ENCODE data around the gene KIF5A. TPM values are rescaled to one million over a fixed set of nuclear protein-coding genes. Genes with fewer than 3 reads are reported as not detected.

The KIF5A gene
- total RNA-seq, 1 experiment from 2014 or later, result 3.0 TPM

DNA sequence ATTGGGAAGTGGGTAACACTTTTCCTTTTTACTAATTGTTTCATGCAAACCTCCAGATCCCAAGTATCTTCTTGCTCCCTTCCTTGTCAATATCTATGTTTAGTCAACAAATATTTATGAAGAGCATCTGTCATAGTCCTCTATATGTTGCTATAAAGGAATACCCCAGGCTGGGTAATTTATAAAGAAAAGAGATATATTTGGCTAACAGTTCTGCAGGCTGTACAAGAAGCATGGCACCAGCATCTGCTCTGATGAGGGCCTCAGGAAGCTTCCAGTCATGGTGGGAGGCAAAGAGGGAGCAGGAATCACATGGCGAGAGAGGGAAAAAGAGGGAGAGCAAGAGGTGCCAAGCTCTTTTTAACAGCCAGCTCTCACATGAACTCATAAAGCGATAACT is 4.6 kb downstream of the KIF5A start:
- H3K27ac ChIP-seq (ENCODE audit: low read length), result no peak overlapping the region
- no peaks in the 10 kb centered on the region for H3K27me3 ChIP-seq (ENCODE audit: control insufficient read depth, insufficient read depth, low read length)
- in situ Hi-C loops (cut with HindIII; ENCODE audit: low pct_unique_long_range_greater_than_20kb, low sequenced_read_pairs) (no loop called here), intact Hi-C loops (cut with micrococcal nuclease; ENCODE audit: unreplicated experiment) (no loop called here)
- ChIA-PET CTCF (no interaction called here), POLR2A (no interaction called here)
- TF ChIP-seq, protein P1, sequence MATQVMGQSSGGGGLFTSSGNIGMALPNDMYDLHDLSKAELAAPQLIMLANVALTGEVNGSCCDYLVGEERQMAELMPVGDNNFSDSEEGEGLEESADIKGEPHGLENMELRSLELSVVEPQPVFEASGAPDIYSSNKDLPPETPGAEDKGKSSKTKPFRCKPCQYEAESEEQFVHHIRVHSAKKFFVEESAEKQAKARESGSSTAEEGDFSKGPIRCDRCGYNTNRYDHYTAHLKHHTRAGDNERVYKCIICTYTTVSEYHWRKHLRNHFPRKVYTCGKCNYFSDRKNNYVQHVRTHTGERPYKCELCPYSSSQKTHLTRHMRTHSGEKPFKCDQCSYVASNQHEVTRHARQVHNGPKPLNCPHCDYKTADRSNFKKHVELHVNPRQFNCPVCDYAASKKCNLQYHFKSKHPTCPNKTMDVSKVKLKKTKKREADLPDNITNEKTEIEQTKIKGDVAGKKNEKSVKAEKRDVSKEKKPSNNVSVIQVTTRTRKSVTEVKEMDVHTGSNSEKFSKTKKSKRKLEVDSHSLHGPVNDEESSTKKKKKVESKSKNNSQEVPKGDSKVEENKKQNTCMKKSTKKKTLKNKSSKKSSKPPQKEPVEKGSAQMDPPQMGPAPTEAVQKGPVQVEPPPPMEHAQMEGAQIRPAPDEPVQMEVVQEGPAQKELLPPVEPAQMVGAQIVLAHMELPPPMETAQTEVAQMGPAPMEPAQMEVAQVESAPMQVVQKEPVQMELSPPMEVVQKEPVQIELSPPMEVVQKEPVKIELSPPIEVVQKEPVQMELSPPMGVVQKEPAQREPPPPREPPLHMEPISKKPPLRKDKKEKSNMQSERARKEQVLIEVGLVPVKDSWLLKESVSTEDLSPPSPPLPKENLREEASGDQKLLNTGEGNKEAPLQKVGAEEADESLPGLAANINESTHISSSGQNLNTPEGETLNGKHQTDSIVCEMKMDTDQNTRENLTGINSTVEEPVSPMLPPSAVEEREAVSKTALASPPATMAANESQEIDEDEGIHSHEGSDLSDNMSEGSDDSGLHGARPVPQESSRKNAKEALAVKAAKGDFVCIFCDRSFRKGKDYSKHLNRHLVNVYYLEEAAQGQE (IDR thresholded peaks at IDR 0.05; ENCODE audit: insufficient read depth in 1 of 2, low read depth in 2 of 2, low read length in 1 of 2), result no peak
- TF ChIP-seq SIN3A (IDR thresholded peaks at IDR 0.05; ENCODE audit: borderline replicate concordance, insufficient read depth, low read depth, low read length) (no peak), TCF7L2 (IDR thresholded peaks at IDR 0.05; ENCODE audit: low read depth, low read length) (no peak), POLR2AphosphoS5 (IDR thresholded peaks at IDR 0.05; ENCODE audit: low read depth, low read length) (no peak)
- TF ChIP-seq, protein P2, sequence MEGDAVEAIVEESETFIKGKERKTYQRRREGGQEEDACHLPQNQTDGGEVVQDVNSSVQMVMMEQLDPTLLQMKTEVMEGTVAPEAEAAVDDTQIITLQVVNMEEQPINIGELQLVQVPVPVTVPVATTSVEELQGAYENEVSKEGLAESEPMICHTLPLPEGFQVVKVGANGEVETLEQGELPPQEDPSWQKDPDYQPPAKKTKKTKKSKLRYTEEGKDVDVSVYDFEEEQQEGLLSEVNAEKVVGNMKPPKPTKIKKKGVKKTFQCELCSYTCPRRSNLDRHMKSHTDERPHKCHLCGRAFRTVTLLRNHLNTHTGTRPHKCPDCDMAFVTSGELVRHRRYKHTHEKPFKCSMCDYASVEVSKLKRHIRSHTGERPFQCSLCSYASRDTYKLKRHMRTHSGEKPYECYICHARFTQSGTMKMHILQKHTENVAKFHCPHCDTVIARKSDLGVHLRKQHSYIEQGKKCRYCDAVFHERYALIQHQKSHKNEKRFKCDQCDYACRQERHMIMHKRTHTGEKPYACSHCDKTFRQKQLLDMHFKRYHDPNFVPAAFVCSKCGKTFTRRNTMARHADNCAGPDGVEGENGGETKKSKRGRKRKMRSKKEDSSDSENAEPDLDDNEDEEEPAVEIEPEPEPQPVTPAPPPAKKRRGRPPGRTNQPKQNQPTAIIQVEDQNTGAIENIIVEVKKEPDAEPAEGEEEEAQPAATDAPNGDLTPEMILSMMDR (IDR thresholded peaks at IDR 0.05), result no peak
- no peaks in the 10 kb centered on the region for H3K36me3 ChIP-seq (ENCODE audit: control insufficient read depth, insufficient read depth, low read length)
- no TSS peak for BruUV-seq (replicated peaks)
- ATAC-seq (no peak), DNase-seq (ENCODE audit: low read depth, low spot score) (no peak)
- H3K4me3 ChIP-seq (ENCODE audit: low read depth in 2 of 2, low read length in 2 of 2), result no peak overlapping the region
- no peaks in the 10 kb centered on the region for H3K9me3 ChIP-seq (ENCODE audit: control insufficient read depth, insufficient read depth, low read depth, low read length)
- no peaks in the 10 kb centered on the region for H3K4me1 ChIP-seq (ENCODE audit: control insufficient read depth, insufficient read depth, low read length)

DNA sequence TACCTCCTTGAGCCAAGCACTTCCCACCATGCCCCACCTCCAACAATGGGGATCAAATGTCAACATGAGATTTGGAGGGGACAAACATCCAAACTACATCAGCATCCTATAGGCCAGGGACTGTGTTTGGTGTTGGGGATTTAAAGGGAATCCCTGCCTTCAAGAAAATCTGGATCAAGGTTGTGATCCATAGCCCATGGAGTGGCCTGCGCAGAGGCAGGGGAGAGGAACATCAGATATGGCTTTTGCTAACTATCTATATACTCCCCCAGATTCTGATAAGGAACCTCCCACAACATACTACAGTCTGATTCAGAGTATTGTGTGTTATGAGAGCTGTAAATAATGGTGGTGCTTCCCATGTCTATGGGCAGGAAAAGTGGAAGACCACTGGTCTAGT is 5.1 kb downstream of the KIF5A start:
- ChIA-PET CTCF (no interaction called here), POLR2A (no interaction called here)
- Histone ChIP-seq H3K4me1 (ENCODE audit: control insufficient read depth, insufficient read depth, low read length) (no peaks in the 10 kb centered on the region), H3K36me3 (ENCODE audit: control insufficient read depth, insufficient read depth, low read length) (no peaks in the 10 kb centered on the region), H3K27ac (ENCODE audit: low read length) (no peak overlapping the region), H3K27me3 (ENCODE audit: control insufficient read depth, insufficient read depth, low read length) (no peaks in the 10 kb centered on the region), H3K4me3 (ENCODE audit: low read depth in 2 of 2, low read length in 2 of 2) (no peak overlapping the region), H3K9me3 (ENCODE audit: control insufficient read depth, insufficient read depth, low read depth, low read length) (no peaks in the 10 kb centered on the region)
- in situ Hi-C loops (cut with HindIII; ENCODE audit: low pct_unique_long_range_greater_than_20kb, low sequenced_read_pairs) (no loop called here), intact Hi-C loops (cut with micrococcal nuclease; ENCODE audit: unreplicated experiment) (no loop called here)
- no TSS peak for BruUV-seq (replicated peaks)
- no peak for TF ChIP-seq SIN3A (IDR thresholded peaks at IDR 0.05; ENCODE audit: borderline replicate concordance, insufficient read depth, low read depth, low read length)
- no peak for TF ChIP-seq TCF7L2 (IDR thresholded peaks at IDR 0.05; ENCODE audit: low read depth, low read length)
- TF ChIP-seq POLR2AphosphoS5 (IDR thresholded peaks at IDR 0.05; ENCODE audit: low read depth, low read length), result no peak
- TF ChIP-seq, protein P1 (IDR thresholded peaks at IDR 0.05; ENCODE audit: insufficient read depth in 1 of 2, low read depth in 2 of 2, low read length in 1 of 2), result no peak
- TF ChIP-seq, protein P2 (IDR thresholded peaks at IDR 0.05), result no peak
- DNase-seq (ENCODE audit: low read depth, low spot score), result no peak
- ATAC-seq, result no peak
